Epithelial cell of esophagus (primary cell): ENCODE results near the gene ASCC3.
"Not testable (repeated sequence)": the region's sequence is repeated elsewhere in the genome, so short reads cannot be mapped to it uniquely, and the experiment has no call there.

Source experiments
- DNase-seq: peaks from one replicate; pipeline ENCODE4 v3.0.0; 2010; ENCODE audit warnings: low read depth
- H3K4me3 ChIP-seq: 2 replicates; pipeline ENCODE4 v1.5.1; 2011; ENCODE audit warnings: mild to moderate bottlenecking, low read length, control low read depth
- TF ChIP-seq, protein P1 (sequence below): IDR thresholded peaks from 2 replicates; pipeline ENCODE4 v1.5.1; 2011; ENCODE audit warnings: low read depth, mild to moderate bottlenecking, low read length, control low read depth, inconsistent platforms; ENCODE audit not compliant: insufficient read depth; ENCODE audit errors: missing control alignments

The ASCC3 gene

DNA sequence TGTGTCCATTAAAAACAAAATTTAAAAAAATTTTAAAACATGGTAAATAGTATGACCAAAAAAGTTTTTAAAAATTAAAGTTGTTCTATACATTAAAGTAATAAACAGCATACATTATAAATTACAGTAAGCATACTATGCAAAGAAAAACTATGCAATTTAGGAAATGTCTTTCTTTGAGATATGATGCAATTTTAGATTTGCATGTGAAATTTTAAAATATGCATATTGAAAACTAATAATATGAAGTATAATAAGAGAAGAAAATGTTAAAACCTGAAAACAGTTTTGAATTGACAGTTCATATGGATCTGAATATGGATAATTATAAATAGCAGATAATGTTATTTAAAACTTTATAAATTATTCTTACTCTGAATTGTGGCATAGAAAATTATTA, 43.1 kb downstream of the ASCC3 start:
- no peak overlapping the region for H3K4me3 ChIP-seq
- TF ChIP-seq, protein P1, sequence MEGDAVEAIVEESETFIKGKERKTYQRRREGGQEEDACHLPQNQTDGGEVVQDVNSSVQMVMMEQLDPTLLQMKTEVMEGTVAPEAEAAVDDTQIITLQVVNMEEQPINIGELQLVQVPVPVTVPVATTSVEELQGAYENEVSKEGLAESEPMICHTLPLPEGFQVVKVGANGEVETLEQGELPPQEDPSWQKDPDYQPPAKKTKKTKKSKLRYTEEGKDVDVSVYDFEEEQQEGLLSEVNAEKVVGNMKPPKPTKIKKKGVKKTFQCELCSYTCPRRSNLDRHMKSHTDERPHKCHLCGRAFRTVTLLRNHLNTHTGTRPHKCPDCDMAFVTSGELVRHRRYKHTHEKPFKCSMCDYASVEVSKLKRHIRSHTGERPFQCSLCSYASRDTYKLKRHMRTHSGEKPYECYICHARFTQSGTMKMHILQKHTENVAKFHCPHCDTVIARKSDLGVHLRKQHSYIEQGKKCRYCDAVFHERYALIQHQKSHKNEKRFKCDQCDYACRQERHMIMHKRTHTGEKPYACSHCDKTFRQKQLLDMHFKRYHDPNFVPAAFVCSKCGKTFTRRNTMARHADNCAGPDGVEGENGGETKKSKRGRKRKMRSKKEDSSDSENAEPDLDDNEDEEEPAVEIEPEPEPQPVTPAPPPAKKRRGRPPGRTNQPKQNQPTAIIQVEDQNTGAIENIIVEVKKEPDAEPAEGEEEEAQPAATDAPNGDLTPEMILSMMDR: no peak
- no peak for DNase-seq

DNA sequence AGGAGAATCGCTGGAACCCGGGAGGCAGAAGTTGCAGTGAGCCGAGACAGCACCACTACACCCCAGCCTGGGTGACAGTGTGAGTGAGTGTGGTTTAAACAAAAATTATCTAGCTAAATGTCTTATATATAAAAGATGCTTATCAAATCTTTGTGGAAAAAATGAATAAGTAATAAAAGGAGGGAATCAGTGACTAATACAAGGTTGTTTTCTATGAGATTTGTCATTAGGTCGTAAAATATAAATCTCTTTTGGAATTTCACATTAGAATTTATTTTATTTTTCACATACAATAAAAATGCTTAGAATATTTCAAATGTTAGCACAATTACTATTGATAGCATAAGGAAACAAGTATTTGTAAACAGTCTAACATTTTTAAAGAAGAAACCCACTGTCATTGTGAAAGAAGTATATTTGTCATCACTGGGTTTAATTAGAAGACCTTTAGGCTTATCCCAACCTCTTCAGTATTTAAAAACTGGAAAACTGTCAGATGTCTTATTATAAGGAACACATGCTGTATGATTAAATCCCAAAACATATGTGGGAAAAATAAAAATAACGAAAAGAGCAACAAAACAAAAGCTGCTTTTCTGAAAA, 47.1 kb downstream of the ASCC3 start:
- no peak for DNase-seq
- H3K4me3 ChIP-seq: no peak overlapping the region
- TF ChIP-seq, protein P1: no peak

DNA sequence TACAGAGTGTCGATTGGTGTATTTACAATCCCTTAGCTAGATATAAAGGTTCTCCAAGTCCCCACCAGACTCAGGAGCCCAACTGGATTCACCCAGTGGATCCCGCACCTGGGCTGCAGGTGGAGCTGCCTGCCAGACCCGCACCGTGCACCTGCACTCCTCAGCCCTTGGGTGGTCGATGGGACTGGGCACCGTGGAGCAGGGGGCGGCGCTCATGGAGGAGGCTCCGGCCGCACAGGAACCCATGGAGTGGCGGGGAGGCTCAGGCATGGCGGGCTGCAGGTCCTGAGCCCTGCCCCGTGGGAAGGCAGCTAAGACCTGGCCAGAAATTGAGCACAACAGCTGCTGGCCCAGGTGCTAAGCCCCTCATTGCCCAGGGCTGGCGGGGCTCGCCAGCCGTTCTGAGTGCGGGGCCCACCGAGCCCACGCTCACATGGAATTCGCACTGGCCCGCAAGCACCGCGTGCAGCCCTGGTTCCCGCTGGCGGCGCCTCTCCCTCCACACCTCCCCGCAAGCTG, 52.0 kb downstream of the ASCC3 start:
- DNase-seq, H3K4me3 ChIP-seq: not testable (repeated sequence)

DNA sequence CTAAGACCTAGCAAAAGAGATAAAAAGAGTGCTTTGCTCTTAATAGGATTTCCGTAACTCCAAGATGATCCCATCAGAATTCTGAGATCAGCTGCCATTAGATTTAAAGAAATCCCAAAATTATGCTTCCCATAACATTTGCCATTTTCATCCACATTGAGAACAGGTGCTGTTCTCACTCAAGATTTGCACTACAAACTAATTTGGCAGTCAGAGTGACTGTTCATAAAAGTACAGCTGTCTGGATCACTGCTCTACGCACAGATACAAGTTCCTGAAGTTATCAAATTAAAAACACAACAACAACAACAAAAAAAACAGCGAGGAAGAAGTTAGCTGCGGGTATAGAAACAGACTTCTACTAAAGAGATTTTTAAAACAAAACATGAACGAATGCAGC, 58.1 kb downstream of the ASCC3 start:
- TF ChIP-seq, protein P1: no peak
- no peak overlapping the region for H3K4me3 ChIP-seq
- DNase-seq: no peak

DNA sequence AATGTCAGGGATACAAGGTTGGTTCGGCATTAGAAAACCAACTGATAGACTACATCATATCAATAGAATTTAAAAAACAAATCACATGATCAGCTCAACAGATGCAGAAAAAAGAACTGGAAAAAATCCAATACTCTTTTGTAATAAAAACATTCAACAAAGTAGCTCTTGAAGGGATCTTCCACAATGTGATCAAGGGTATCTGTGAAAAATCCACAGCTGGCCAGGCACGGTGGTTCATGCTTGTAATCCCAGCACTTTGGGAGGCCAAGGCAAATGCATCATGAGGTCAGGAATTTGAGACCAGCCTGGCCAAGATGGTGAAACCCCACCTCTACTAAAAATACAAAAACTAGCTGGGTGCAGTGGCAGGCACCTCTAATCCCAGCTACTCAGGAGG, 63.1 kb downstream of the ASCC3 start:
- no peak overlapping the region for H3K4me3 ChIP-seq
- DNase-seq: no peak
- TF ChIP-seq, protein P1: no peak

DNA sequence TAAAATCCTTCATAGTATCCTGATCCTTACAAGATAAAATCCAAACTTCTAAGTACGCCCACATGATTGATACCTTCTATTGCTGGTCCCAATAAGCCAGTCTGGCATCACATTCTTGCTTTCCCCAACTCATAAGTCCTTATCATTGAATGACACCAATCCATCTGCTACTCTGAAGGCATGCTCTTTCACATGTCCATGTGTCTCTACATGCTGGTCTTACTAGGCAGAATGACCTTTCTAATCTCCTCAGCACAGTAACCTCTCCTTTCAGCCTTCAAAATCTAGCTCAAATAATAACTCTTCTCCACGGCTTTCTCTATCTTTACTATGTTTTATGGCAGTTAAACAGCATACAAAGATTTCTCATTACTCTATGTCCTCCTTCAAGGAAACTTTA, 71.1 kb downstream of the ASCC3 start:
- no peak for DNase-seq
- TF ChIP-seq, protein P1: no peak

DNA sequence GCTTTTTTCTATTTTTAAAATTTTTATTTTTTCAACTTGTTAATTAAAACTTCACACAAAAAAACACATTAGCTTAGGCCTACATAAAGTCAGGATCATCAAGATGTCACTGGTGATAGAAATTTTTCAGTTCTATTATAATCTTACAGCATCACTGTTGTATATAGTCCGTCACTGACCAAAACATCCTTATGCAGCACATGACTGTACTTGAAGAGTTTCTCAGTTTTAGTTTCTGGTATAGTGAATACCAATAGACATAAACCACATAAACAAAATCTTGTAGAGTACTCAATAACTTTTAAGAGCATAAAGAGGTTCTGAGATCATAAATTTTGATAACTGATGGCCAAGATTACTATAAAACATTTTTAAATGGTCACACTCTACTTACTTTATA, 71.8 kb downstream of the ASCC3 start:
- no peak overlapping the region for H3K4me3 ChIP-seq
- no peak for DNase-seq
- TF ChIP-seq, protein P1: no peak

More for the DNA sequence above, 71.1 kb downstream of the ASCC3 start:
- no peak overlapping the region for H3K4me3 ChIP-seq
